22Rv1 (cell line): ENCODE measurements around the gene NDUFV2.

Experiments
- ZFX ChIP-seq: fragments of 450-650 bp; IDR thresholded peaks from 2 replicates; pipeline ENCODE4 v1.6.1; 2017; ENCODE audit warnings: antibody characterized with exemption, borderline replicate concordance
- TF ChIP-seq, protein P1 (sequence below): fragments of 450-650 bp; IDR thresholded peaks from 2 replicates; pipeline ENCODE4 v1.5.1; 2017; ENCODE audit warnings: mild to moderate bottlenecking

GRCh38 chr18:9133225-9133624, 30.7 kb downstream of the NDUFV2 start:
- TF ChIP-seq, protein P1, sequence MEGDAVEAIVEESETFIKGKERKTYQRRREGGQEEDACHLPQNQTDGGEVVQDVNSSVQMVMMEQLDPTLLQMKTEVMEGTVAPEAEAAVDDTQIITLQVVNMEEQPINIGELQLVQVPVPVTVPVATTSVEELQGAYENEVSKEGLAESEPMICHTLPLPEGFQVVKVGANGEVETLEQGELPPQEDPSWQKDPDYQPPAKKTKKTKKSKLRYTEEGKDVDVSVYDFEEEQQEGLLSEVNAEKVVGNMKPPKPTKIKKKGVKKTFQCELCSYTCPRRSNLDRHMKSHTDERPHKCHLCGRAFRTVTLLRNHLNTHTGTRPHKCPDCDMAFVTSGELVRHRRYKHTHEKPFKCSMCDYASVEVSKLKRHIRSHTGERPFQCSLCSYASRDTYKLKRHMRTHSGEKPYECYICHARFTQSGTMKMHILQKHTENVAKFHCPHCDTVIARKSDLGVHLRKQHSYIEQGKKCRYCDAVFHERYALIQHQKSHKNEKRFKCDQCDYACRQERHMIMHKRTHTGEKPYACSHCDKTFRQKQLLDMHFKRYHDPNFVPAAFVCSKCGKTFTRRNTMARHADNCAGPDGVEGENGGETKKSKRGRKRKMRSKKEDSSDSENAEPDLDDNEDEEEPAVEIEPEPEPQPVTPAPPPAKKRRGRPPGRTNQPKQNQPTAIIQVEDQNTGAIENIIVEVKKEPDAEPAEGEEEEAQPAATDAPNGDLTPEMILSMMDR = no peak
- no peak for TF ChIP-seq ZFX
